B cell (primary cell): ENCODE results near the gene SYNPR. TPM values are rescaled to one million over a fixed set of nuclear protein-coding genes. Genes with fewer than 3 reads are reported as not detected.

ENCODE experiments used
- ATAC-seq: fragments of 200-7000 bp; cut with Tn5 transposase; one replicate; pipeline ENCODE4 v1.10.0; 2021; ENCODE audit warnings: low read depth, mild to moderate bottlenecking, moderate number of reproducible peaks, moderate library complexity
- CTCF ChIA-PET: fragments of 350-600 bp; sonication (Branson Sonifier 250); formaldehyde crosslinking; loops from one replicate; lab custom pipeline; 2021; ENCODE audit warnings: antibody characterized with exemption, inconsistent platforms; lab: Charles Lee
- POLR2A ChIA-PET: fragments of 350-600 bp; sonication (Branson Sonifier 250); formaldehyde crosslinking; loops from one replicate; lab custom pipeline; 2021; ENCODE audit warnings: antibody characterized with exemption; lab: Charles Lee
- DNase-seq: peaks from one replicate; pipeline ENCODE4 v3.0.0; 2013
- H2AFZ ChIP-seq: 2 replicates; pipeline ENCODE4 v1.6.1; 2012; ENCODE audit warnings: mild to moderate bottlenecking, low read depth, low read length; ENCODE audit not compliant: insufficient read depth, poor library complexity, severe bottlenecking
- H3K27ac ChIP-seq, 2 donors: 1 replicate in 1 of 2; 2 replicates in 1 of 2; pipeline ENCODE4 v1.5.1; 2012 to 2013; ENCODE audit warnings: low read length in 2 of 2, mild to moderate bottlenecking in 2 of 2, moderate library complexity in 1 of 2
- H3K27me3 ChIP-seq, 4 experiments: fragments of 200-600 bp in 1 of 4; sonication (generic) in 1 of 4; replicated peaks in 1 of 4; 1 replicate in 2 of 4; 2 replicates in 2 of 4; pipeline versions ENCODE4 v1.6.1 to v1.7.0; 2013 to 2016; ENCODE audit warnings: low read length in 3 of 4, mild to moderate bottlenecking in 2 of 4, mixed read lengths in 1 of 4, moderate library complexity in 1 of 4; ENCODE audit not compliant: insufficient read depth in 4 of 4, control insufficient read depth in 3 of 4; ENCODE audit errors: control extremely low read depth in 1 of 4
- H3K36me3 ChIP-seq, 2 experiments: replicated peaks in 1 of 2; 1 replicate in 1 of 2; 2 replicates in 1 of 2; pipeline versions ENCODE4 v1.6.1 to v1.7.1; 2013; ENCODE audit warnings: low read length in 1 of 2; ENCODE audit not compliant: insufficient read depth in 2 of 2, control insufficient read depth in 1 of 2; ENCODE audit errors: control extremely low read depth in 1 of 2, extremely low read depth in 1 of 2
- H3K4me1 ChIP-seq, 2 donors: fragments of 200-600 bp in 1 of 2; sonication (generic) in 1 of 2; 1 replicate in 1 of 2; 2 replicates in 1 of 2; pipeline versions ENCODE4 v1.5.1 to v1.6.1; 2013 to 2017; ENCODE audit warnings: low read length in 2 of 2; ENCODE audit not compliant: control insufficient read depth in 2 of 2, insufficient read depth in 2 of 2
- H3K4me2 ChIP-seq: replicated peaks from 2 replicates; pipeline ENCODE3; 2012; ENCODE audit warnings: mild to moderate bottlenecking, low read depth, low read length; ENCODE audit not compliant: poor library complexity, severe bottlenecking
- H3K4me3 ChIP-seq, 5 experiments: fragments of 200-600 bp in 1 of 5; sonication (generic) in 1 of 5; 1 replicate in 3 of 5; 2 replicates in 2 of 5; pipeline versions ENCODE4 v1.5.1 to v1.7.0; 2011 to 2016; ENCODE audit warnings: low read length in 4 of 5, mild to moderate bottlenecking in 4 of 5, low read depth in 2 of 5, control low read depth in 1 of 5, moderate library complexity in 1 of 5; ENCODE audit not compliant: insufficient read depth in 1 of 5; ENCODE audit errors: control extremely low read depth in 1 of 5, extremely low read depth in 1 of 5
- H3K79me2 ChIP-seq: fragments of 200-600 bp; sonication (generic); one replicate; pipeline ENCODE4 v1.6.0; 2016; ENCODE audit warnings: low read length; ENCODE audit not compliant: control insufficient read depth, insufficient read depth
- H3K9ac ChIP-seq: fragments of 200-600 bp; sonication (generic); 2 replicates; pipeline ENCODE4 v1.6.1; 2017; ENCODE audit warnings: mild to moderate bottlenecking, low read length, moderate library complexity
- H3K9me3 ChIP-seq, 3 donors: one replicate each; pipeline versions ENCODE4 v1.6.1 to v1.7.1; 2013; ENCODE audit warnings: low read length in 2 of 3; ENCODE audit not compliant: control insufficient read depth in 2 of 3, insufficient read depth in 1 of 3; ENCODE audit errors: control extremely low read depth in 1 of 3
- H4K20me1 ChIP-seq: 2 replicates; pipeline ENCODE4 v1.6.0; 2012; ENCODE audit warnings: mild to moderate bottlenecking, low read length; ENCODE audit not compliant: insufficient read depth, control insufficient read depth, poor library complexity, severe bottlenecking
- H3K27ac Mint-ChIP-seq: one replicate; pipeline ENCODE4 v1.8.0; 2021; ENCODE audit warnings: mixed read lengths
- H3K27me3 Mint-ChIP-seq: one replicate; pipeline ENCODE4 v1.8.0; 2021; ENCODE audit warnings: mixed read lengths
- H3K4me1 Mint-ChIP-seq: one replicate; pipeline ENCODE4 v1.8.0; 2021; ENCODE audit warnings: mixed read lengths
- H3K4me3 Mint-ChIP-seq: one replicate; pipeline ENCODE4 v1.8.0; 2021; ENCODE audit warnings: mixed read lengths
- H3K9me3 Mint-ChIP-seq: one replicate; pipeline ENCODE4 v1.8.0; 2022; ENCODE audit warnings: mixed read lengths; ENCODE audit not compliant: insufficient read depth
- EZH2 ChIP-seq: IDR thresholded peaks from 2 replicates; pipeline ENCODE4 v1.6.1; 2012; ENCODE audit warnings: borderline replicate concordance, low read depth, mild to moderate bottlenecking, moderate library complexity, low read length; ENCODE audit not compliant: insufficient read depth, poor library complexity, severe bottlenecking
- WGBS: methylation state at CpG from one replicate; pipeline ENCODE4 v1.1.5; 2013; ENCODE audit warnings: missing lambda C conversion rate; ENCODE audit not compliant: insufficient coverage; 5-methylcytosine and 5-hydroxymethylcytosine counted together
- intact Hi-C: fragments of 100-400 bp; cut with micrococcal nuclease; formaldehyde crosslinking; loops from one replicate; pipeline ENCODE4 v1.10.0; 2022
- polyA plus RNA-seq: library from polyadenylated mRNA; depleted of rRNA; stranded (reverse); fragments of >200 nt; gene quantifications from 2 replicates; pipeline ENCODE4 v1.2.3, GENCODE V29; 2012
- total RNA-seq, 2 donors: library from RNA; stranded (reverse); fragments of 120-200 nt in 1 of 2; gene quantifications; 1 replicate in 1 of 2; 2 replicates in 1 of 2; pipeline versions ENCODE4 v1.2.3 to v1.2.4, GENCODE V29; 2013 to 2022
- TF ChIP-seq, protein P1 (sequence below): fragments of 200-600 bp; IDR thresholded peaks from one replicate; pipeline ENCODE4 v1.8.0; 2022; ENCODE audit warnings: antibody characterized with exemption, mild to moderate bottlenecking

The SYNPR gene
- total and polyA plus RNA-seq, 2 donors (not counting 1 experiment from before 2014, with no cell fraction given), result not detected

- Histone ChIP-seq H3K27ac (no peak overlapping the region), H3K4me1 (no peaks in the 10 kb centered on the region), H2AFZ (no peak overlapping the region), H3K36me3 (no peaks in the 10 kb centered on the region), H3K9me3 (no peaks in the 10 kb centered on the region), H4K20me1 (no peaks in the 10 kb centered on the region), H3K9ac (no peak overlapping the region), H3K4me2 (no peak overlapping the region), H3K27me3 (no peaks in the 10 kb centered on the region), H3K4me3 (no peak overlapping the region), H3K79me2 (no peaks in the 10 kb centered on the region)
- no peak for TF ChIP-seq EZH2
- TF ChIP-seq, protein P1, sequence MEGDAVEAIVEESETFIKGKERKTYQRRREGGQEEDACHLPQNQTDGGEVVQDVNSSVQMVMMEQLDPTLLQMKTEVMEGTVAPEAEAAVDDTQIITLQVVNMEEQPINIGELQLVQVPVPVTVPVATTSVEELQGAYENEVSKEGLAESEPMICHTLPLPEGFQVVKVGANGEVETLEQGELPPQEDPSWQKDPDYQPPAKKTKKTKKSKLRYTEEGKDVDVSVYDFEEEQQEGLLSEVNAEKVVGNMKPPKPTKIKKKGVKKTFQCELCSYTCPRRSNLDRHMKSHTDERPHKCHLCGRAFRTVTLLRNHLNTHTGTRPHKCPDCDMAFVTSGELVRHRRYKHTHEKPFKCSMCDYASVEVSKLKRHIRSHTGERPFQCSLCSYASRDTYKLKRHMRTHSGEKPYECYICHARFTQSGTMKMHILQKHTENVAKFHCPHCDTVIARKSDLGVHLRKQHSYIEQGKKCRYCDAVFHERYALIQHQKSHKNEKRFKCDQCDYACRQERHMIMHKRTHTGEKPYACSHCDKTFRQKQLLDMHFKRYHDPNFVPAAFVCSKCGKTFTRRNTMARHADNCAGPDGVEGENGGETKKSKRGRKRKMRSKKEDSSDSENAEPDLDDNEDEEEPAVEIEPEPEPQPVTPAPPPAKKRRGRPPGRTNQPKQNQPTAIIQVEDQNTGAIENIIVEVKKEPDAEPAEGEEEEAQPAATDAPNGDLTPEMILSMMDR, result no peak
- Mint-ChIP-seq H3K4me3 (no peak overlapping the region), H3K27ac (no peak overlapping the region), H3K9me3 (no peaks in the 10 kb centered on the region), H3K4me1 (no peaks in the 10 kb centered on the region), H3K27me3 (peaks cover 6% of the 10 kb centered on the region)
- no peak for ATAC-seq
- 0% methylated on average over 5 of the region's 9 CpGs for WGBS
- CTCF ChIA-PET, result no interaction called here
- DNase-seq, result no peak
- POLR2A ChIA-PET, result no interaction called here
- intact Hi-C loops, result no loop called here
Measured at GRCh38 chr3:63343674-63344073, 65.6 kb downstream of the SYNPR start.

DNA sequence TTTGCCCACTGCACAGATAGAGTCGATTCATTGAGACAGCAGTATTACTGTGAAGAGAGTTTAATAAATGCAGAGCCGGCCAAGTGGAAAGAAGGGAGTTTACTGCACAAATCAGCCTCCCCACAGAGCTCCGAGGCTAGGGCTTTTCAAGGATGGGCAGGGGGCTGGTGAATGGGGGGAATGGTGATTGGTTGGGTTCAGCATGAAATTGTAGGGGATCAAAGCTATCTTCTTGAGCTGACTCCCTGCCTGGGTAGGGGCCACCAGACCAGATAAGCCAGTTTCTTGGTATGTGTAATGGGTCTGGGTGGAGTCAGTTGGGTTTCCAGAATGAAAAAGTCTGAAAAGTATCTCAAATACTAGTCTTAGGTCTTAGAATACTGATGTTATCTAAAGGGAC, 66.6 kb downstream of the SYNPR start:
- Mint-ChIP-seq H3K4me1 (no peaks in the 10 kb centered on the region), H3K9me3 (no peaks in the 10 kb centered on the region), H3K27ac (no peak overlapping the region), H3K27me3 (peaks cover 9% of the 10 kb centered on the region), H3K4me3 (no peak overlapping the region)
- ChIA-PET CTCF (no interaction called here), POLR2A (no interaction called here)
- TF ChIP-seq EZH2, result no peak
- TF ChIP-seq, protein P1, result no peak
- H4K20me1 ChIP-seq, result no peaks in the 10 kb centered on the region
- H3K27me3 ChIP-seq, result no peaks in the 10 kb centered on the region
- no peak overlapping the region for H2AFZ ChIP-seq
- 43% methylated on average over 1 of the region's 3 CpGs for WGBS
- H3K27ac ChIP-seq, result no peak overlapping the region
- no peak overlapping the region for H3K4me2 ChIP-seq
- H3K79me2 ChIP-seq, result no peaks in the 10 kb centered on the region
- H3K9me3 ChIP-seq, result no peaks in the 10 kb centered on the region
- H3K4me3 ChIP-seq, result no peak overlapping the region
- H3K36me3 ChIP-seq, result no peaks in the 10 kb centered on the region
- no peak overlapping the region for H3K9ac ChIP-seq
- DNase-seq (no peak), ATAC-seq (no peak)
- H3K4me1 ChIP-seq, result no peaks in the 10 kb centered on the region
- intact Hi-C loops, result no loop called here
